Measurements from ENCODE around the gene OR10D3. TPM values are rescaled to one million over a fixed set of nuclear protein-coding genes. Genes with fewer than 3 reads are reported as not detected.

The OR10D3 gene
- polyA plus RNA-seq, 1 donor (not counting 4 experiments of a cell fraction or from before 2014, with no cell fraction given) = not detected

- no peak overlapping the region for H3K4me3 ChIP-seq (ENCODE audit: control insufficient read depth in 2 of 3, extremely low read depth in 1 of 3, insufficient read depth in 2 of 3, low read depth in 1 of 3, low read length in 3 of 3)
- FAIRE-seq (no peak), DNase-seq (ENCODE audit: low read depth, low spot score) (no peak)
- H3K79me2 ChIP-seq (ENCODE audit: control insufficient read depth, insufficient read depth, low read length) = no peaks in the 10 kb centered on the region
- H3K27me3 ChIP-seq (ENCODE audit: control insufficient read depth, extremely low read depth, insufficient read depth, low read length) = no peaks in the 10 kb centered on the region
- H2AFZ ChIP-seq (ENCODE audit: control insufficient read depth, low read length) = no peak overlapping the region
- H3K4me1 ChIP-seq (ENCODE audit: control insufficient read depth, extremely low read depth, insufficient read depth, low read length) = no peaks in the 10 kb centered on the region
- TF ChIP-seq CTCF (optimal IDR thresholded peaks at IDR 0.05 in 1 of 3, IDR thresholded peaks at IDR 0.05 in 1 of 3, conservative IDR thresholded peaks at IDR 0.05 in 1 of 3; ENCODE audit: extremely low read depth in 1 of 3, insufficient read depth in 2 of 3, low read length in 3 of 3) (peak in 2 of 3 experiments; percentile 2 to 9), EZH2 (IDR thresholded peaks at IDR 0.05; ENCODE audit: low read length) (no peak)
- no peaks in the 10 kb centered on the region for H3K9me3 ChIP-seq (ENCODE audit: control insufficient read depth, low read depth, low read length)
- H3K36me3 ChIP-seq (ENCODE audit: control insufficient read depth in 2 of 2, extremely low read depth in 1 of 2, insufficient read depth in 2 of 2, low read length in 2 of 2) = no peaks in the 10 kb centered on the region
- no peak overlapping the region for H3K4me2 ChIP-seq (ENCODE audit: control insufficient read depth, extremely low read depth, insufficient read depth, low read depth, low read length)
- dilution Hi-C loops (cut with MboI; ENCODE audit: extremely low pct_ligation_motif_present, low sequenced_read_pairs) = no loop called here
- no peaks in the 10 kb centered on the region for H3K9me1 ChIP-seq (ENCODE audit: control insufficient read depth, extremely low read depth, insufficient read depth, low read length)
- H3K27ac ChIP-seq (ENCODE audit: control insufficient read depth, insufficient read depth, low read length) = no peak overlapping the region
- no peak overlapping the region for H3K9ac ChIP-seq (ENCODE audit: control insufficient read depth, extremely low read depth, insufficient read depth, low read length)
- no peaks in the 10 kb centered on the region for H4K20me1 ChIP-seq (ENCODE audit: control insufficient read depth, extremely low read depth, insufficient read depth, low read length)
Observed at GRCh38 chr11:124152770-124153407, 30.3 kb upstream of the OR10D3 start.

- H3K27ac ChIP-seq (ENCODE audit: control insufficient read depth, insufficient read depth, low read length) = no peak overlapping the region
- no peak overlapping the region for H3K9ac ChIP-seq (ENCODE audit: control insufficient read depth, extremely low read depth, insufficient read depth, low read length)
- H3K4me2 ChIP-seq (ENCODE audit: control insufficient read depth, extremely low read depth, insufficient read depth, low read depth, low read length) = no peak overlapping the region
- H4K20me1 ChIP-seq (ENCODE audit: control insufficient read depth, extremely low read depth, insufficient read depth, low read length) = no peaks in the 10 kb centered on the region
- no peak for DNase-seq (ENCODE audit: low read depth, low spot score)
- FAIRE-seq = no peak
- H3K4me1 ChIP-seq (ENCODE audit: control insufficient read depth, extremely low read depth, insufficient read depth, low read length) = no peaks in the 10 kb centered on the region
- no peak overlapping the region for H2AFZ ChIP-seq (ENCODE audit: control insufficient read depth, low read length)
- H3K9me3 ChIP-seq (ENCODE audit: control insufficient read depth, low read depth, low read length) = no peaks in the 10 kb centered on the region
- H3K27me3 ChIP-seq (ENCODE audit: control insufficient read depth, extremely low read depth, insufficient read depth, low read length) = no peaks in the 10 kb centered on the region
- no peaks in the 10 kb centered on the region for H3K79me2 ChIP-seq (ENCODE audit: control insufficient read depth, insufficient read depth, low read length)
- dilution Hi-C loops (cut with MboI; ENCODE audit: extremely low pct_ligation_motif_present, low sequenced_read_pairs) = no loop called here
- H3K36me3 ChIP-seq (ENCODE audit: control insufficient read depth in 2 of 2, extremely low read depth in 1 of 2, insufficient read depth in 2 of 2, low read length in 2 of 2) = no peaks in the 10 kb centered on the region
- TF ChIP-seq EZH2 (IDR thresholded peaks at IDR 0.05; ENCODE audit: low read length) = no peak
- no peak for TF ChIP-seq CTCF (optimal IDR thresholded peaks at IDR 0.05 in 1 of 3, IDR thresholded peaks at IDR 0.05 in 1 of 3, conservative IDR thresholded peaks at IDR 0.05 in 1 of 3; ENCODE audit: extremely low read depth in 1 of 3, insufficient read depth in 2 of 3, low read length in 3 of 3)
- H3K9me1 ChIP-seq (ENCODE audit: control insufficient read depth, extremely low read depth, insufficient read depth, low read length) = no peaks in the 10 kb centered on the region
- H3K4me3 ChIP-seq (ENCODE audit: control insufficient read depth in 2 of 3, extremely low read depth in 1 of 3, insufficient read depth in 2 of 3, low read depth in 1 of 3, low read length in 3 of 3) = no peak overlapping the region
Observed at GRCh38 chr11:124153821-124154220, 29.3 kb upstream of the OR10D3 start.

Data from keratinocyte (primary cell).